Measurements from ENCODE around the gene ZDHHC11.
"Not testable (repeated sequence)": the region's sequence is repeated elsewhere in the genome, so short reads cannot be mapped to it uniquely, and the experiment has no call there.

Gene ZDHHC11

DNA sequence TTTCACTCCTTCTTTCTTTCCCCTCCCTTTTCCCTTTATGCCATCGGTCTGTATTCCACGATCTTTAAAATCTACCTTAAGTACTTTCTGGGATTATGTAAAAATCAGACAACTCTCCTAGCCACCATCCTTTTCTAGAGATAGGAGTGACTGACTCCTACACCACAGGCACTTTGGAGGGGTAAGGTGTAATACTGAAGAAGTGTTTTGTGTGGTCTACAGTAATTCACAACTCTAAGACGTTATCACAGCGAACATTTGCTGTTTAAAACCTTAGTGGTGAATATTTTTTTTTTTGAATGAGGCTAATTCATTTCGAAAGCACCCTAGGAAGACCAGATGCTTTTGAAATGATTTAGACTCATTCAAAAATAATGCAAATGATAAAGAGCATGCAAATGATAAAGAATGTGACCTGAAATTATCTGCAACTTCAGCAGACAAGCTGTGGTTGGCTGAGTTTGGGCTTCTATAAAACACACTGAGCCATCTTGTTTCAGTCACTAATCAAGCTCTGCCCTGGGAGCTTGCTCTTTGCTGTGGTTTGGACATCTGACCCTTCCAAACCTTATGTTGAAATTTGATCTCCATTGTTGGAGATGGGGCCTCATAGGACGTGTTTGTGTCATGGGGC, 52.2 kb downstream of the ZDHHC11 start:
- DNase-seq, result not testable (repeated sequence)

DNA sequence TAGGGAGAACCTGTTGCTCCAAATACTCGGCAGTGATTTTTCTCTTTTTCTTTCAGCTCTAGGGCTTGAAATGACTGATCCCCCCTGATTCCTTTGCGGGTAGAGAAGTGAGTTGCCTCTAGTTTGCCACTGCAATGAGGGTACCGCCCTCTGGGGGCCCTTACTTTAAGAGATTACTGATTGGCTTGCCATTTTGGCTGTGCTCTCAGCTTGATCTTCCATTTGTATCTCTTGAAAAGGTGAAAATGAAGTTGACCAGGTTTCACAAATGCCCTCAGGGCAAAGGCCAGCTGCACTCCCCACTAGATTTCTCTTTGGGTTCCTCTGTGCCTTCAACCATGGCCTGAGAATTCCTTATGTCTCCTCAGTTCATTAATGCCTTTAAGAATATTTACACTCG, 52.8 kb downstream of the ZDHHC11 start:
- not testable (repeated sequence) for DNase-seq

DNA sequence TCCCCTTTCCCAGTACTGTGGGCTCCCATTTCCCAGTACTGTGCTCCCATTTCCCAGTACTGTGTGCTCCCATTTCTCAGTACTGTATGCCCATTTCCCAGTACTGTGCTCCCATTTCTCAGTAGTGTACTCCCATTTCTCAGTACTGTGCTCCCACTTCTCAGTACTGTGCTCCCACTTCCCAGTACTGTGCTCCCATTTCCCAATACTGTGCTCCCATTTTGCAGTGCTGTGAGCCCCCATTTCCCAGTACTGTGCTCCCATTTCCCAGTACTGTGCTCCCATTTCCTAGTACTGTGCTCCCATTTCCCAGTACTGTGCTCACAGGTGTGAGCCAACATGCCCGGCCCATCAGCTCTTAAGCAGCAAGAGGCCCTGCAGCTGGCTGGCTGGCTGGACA, 54.9 kb downstream of the ZDHHC11 start:
- DNase-seq, result not testable (repeated sequence)

DNA sequence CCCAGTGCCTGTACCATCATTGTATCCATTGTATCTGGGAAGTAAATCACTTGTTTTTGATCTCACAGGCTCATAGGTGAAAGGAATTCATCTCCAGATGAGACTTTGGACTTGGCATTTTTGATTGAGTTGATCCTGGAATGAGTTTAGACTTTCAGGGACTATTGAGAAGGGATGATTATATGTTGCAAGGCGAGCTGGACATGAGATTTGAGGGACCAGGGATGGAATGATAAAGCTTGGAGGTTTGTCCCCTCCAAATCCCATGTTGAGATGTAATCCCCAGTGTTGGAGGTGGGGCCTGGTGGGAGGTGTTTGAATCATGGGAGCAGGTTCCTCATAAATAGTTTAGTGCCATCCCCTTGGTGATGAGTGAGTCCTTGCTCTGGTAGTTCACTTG, 55.8 kb downstream of the ZDHHC11 start:
- DNase-seq, result not testable (repeated sequence)

DNA sequence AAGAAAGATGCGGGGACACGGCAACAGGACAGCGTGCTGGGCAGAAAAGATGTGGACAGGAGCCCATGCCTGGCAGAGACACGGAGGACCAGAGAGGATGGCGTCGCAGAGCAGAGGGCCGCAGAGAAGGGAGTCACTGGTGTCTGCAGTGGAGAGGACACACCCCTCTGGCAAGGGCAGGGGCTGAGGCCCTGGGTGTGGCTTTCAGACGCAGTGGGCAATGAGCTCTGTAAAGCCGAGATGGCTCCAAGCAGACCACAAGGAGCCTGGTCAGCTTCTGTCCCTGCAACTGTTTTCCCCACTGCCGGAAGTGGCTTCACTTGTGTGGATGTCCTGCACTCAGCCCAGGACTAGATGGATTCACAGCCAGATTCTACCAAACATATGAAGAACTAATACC, 62.1 kb downstream of the ZDHHC11 start:
- not testable (repeated sequence) for DNase-seq

DNA sequence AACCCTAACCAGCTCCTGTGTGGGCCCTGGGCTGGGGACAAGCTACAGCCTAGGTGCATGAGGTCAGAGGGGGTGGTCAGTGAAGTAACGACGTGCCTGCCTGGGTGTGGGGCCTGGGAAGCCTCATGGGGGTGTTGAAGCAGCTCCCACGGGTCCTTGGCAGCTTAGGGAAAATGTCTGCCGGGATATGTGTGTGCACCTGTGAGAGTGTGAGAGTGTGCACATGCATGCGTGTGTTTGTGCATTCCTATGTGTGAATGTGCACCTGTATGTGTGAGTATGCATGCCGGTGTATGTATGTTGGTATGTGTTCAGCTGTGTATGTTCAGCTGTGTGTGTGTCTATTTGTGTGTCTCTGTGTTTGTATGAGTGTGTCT, 62.9 kb downstream of the ZDHHC11 start:
- not testable (repeated sequence) for DNase-seq

DNA sequence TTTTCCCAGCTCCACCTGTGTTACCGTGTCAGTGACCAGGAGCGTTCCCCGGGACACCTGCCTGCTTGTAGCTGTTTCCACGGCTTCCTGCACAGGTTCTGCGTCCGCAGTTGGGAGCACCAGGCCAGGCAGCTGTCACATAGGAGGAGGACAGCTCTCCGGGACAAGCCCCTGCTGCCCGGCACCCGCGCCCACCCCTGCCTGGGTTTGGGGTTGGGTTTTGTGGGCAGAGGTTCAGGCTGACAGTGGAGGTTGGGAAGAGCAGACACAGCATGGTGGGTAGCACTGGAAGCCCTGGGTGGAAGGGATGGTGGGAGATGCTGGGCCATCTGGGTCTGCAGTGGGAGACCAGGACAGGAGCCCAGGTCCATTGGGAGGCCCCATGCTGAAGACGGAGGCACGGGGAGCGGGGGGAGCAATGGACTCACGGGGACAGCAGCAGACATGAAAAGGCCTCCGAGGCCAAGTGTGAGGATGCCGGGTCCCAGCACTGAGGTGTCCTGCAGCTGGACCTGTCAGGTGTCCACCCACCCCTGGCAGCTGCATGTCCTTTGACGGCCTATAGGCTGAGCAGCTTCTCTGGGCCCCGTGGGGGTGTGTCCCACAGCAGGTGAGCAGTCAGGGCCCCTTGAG, 63.4 kb downstream of the ZDHHC11 start:
- not testable (repeated sequence) for DNase-seq

DNA sequence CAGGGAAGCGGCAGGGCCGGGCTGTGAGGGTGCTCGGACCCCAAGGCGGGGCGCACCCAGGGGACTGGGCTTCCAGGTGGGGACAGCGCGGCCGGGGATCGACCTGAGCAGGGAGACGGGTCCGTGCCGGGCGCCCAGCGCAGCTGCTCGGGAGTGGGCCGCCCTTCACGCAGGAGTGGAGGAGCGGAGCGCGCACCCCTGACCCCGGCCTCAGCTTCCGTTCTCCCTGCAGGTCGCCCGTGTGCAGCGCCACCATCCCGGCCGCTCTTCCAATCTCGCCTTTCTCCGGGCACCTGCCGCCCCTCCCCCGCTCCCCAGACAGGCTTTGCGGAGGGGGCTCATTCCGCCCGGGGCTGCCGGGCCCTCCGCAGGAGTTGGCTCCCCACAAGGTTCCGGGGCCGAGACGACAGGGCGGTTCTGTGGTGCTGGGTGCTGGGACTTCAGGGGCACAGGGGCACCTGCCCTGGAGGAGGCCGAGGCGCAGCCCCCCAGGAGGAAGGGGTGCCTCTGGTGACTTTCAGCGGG, 65.5 kb downstream of the ZDHHC11 start:
- DNase-seq, result not testable (repeated sequence)

DNA sequence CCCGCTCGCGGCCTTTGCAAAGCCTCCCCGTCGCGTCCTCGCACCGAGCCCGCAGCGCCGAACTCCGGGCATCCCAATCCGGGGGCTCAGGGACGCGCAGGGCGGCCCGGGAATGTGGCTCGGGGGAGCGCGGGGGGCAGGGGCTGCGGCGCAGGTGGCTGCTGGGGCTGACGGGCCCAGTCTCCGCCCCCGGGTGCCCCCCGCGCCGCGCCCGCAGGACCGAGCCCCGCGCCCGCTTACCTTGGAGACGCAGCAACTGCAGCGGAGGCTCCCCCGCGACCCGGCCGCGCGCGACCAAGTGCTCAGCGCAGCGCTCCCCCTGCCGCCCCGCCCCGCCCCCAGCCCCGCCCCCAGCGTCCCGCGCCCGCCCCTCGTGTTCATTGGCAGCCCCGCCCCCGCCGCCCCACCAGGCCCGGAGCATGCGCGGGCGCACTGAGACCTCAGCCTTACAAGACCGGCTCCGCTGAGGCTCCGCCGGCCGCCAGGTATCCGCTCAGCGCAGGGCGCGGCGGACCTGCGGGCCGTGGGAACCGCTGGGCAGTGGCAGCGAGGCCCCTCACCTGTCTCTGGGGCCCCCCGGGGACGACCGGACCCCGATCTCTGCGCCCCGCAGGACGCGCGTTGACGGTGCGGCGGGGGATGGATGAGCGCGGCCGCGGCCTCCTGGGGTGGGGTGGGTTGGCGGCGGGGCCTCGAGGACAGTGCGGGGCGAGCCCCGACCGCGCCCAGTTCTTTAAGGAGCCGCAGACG, 66.2 kb downstream of the ZDHHC11 start, which contains the start of gene ZDHHC11B:
Gene ZDHHC11B (minus strand): TSS at position 302 of the 750 bp plus-strand sequence. CDS start 17,810 bp downstream, outside the sequence.
- peak; percentile 90 for DNase-seq

DNA sequence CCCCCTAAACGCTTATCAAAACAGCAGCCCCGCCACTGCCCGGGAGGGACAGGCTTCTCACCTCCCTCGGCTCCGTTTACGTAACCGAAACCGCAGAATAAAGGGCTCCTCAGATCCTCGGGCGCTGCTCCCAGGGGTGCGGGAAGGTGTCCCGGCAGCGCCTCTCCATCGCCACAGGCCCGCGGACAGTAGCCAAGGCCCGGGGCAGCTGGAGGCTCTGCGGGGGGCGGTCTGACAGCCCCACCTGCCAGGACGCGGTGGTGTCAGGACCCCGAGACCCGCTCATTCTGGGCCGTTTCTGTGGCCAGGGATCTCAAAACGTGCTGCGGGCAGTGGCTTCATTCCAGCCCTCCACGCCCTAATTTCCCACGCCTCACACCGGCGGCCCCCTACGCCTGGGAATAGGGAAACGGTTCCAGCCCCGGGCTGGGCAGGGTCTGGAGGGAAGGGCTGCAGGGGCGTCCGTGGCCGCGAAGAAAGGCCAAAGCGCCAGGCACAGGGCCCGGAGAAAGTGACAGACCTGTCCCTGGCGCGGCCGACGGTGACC, 66.8 kb downstream of the ZDHHC11 start:
- not testable (repeated sequence) for DNase-seq

DNA sequence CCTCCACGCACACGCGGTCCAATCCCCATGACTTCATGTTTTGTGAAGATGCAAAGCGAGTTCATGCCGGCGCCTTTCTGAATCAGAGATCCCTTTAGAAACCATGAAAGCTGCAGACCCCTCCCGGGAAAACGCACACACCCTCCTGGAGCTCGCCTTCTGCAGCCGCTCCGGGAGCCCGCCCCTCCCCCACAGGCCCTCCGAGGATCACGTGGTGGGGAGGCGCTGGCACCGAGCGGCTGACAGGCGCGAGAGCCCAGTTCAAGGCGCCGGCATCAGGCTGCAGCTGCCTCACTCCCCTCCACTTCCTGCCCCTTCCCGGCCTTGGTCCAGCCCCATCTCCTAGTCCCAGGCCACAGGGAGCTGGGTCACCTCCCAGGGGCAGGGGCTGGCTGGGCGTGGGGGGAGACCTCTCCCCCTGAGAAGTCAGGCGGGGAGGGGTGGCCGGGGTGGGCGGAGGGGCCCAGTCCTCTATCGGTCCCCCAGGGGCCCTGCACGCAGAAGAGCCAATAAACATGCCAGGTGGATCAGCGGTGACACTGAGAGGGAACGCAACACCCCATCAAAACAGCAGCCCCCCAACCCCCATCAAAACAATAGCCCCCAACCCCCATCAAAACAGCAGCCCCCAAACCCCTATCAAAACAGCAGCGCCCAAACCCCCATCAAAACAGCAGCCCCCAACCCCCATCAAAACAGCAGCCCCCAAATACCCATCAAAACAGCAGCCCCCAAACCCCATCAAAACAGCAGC, 67.6 kb downstream of the ZDHHC11 start:
- not testable (repeated sequence) for DNase-seq

DNA sequence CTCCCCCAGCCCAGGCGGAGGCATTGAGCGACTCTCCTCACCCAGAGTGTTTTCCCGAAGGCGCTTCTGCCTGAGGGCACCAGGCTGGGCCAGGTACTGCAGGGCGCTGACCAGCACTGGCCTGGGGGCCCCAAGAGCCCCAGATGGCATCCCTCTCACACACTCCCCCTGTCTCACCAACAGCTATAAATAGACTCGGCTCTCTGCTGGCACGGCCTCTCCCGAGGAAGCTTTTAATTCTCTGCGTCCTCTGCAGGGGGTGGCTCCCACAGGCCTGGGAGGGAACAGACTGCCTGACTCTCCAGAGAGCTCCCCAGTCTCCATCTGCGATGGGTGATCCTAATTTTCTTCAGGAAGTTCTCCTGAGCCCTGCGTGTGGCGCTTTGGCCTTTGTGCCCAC, 68.4 kb downstream of the ZDHHC11 start:
- not testable (repeated sequence) for DNase-seq

DNA sequence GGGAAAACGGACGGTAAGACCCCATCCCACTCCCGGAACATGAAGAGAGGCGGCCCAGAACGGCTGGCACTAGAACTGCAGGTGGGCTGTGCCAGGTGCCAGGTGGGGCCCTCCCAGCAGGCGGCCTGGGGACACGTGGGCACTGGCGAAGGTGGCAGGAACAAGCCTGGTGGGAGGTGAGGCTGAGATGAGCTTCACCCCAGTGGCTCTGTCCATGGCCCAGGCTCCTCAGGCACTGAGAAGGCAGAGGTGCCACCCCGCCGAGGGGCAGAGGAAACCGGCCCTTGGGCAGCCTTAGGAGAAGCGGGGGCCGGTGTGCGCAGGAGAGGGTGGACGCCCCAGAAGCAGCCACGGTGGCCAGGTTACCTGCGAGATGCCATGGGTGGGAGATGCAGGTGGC, 70.2 kb downstream of the ZDHHC11 start:
- DNase-seq, result not testable (repeated sequence)

DNA sequence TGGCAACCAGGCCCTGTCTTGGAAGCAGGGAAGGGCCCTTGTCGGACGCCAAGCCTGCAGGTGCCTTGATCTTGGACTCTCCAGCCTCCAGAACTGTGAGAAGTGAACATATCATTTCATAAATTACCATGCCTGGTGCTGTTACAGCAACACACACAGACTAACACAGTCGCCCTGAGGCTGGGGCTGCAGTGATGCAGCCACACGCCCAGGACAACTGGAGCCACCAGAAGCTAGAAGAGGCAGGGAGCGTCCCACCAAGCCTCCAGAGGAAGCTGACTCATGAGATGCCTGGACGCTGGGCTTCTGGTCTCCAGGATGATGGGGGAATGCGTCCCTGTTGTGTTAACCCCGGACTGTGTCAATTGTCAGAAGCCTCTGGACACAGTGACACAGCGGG, 71.8 kb downstream of the ZDHHC11 start:
- not testable (repeated sequence) for DNase-seq

DNA sequence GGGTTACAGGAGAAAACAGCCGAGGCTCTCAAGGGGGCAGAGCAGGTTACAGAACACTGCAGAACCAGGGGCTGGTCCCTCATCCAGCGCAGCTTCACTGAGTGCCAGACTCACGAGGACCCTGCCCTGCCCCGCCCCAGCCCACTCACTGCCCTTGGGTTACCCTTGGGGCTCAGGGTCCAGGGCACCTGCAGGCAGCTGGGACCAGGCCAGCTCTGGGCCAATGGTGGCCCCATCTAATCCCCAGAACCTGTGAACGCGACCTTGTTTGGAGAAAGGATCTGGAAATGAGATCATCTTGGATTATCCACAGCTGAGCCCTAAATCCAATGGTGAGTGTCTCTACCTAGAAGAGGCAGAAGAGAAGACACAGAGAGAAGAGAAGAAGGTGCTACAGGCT, 72.4 kb downstream of the ZDHHC11 start:
- DNase-seq, result not testable (repeated sequence)

DNA sequence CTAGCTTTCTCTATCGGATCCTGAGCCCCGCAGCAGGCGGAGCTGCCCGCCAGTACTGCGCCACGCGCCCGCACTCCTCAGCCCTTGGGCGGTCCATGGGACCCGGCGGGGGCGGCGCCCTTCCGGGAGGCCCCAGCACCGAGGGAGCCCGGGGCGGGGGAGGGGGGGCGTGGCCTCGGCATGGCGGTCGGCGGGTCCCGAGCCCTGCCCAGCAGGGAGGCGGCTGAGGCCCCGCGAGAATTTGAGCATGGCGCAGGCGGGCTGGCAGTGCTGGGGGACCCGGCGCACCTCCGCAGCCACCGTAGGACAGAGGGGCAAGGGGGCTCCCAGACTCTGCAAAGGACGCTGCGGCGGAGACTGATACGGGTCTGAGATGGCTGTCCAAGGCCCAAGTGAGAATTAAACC, 73.0 kb downstream of the ZDHHC11 start:
- DNase-seq, result no peak

DNA sequence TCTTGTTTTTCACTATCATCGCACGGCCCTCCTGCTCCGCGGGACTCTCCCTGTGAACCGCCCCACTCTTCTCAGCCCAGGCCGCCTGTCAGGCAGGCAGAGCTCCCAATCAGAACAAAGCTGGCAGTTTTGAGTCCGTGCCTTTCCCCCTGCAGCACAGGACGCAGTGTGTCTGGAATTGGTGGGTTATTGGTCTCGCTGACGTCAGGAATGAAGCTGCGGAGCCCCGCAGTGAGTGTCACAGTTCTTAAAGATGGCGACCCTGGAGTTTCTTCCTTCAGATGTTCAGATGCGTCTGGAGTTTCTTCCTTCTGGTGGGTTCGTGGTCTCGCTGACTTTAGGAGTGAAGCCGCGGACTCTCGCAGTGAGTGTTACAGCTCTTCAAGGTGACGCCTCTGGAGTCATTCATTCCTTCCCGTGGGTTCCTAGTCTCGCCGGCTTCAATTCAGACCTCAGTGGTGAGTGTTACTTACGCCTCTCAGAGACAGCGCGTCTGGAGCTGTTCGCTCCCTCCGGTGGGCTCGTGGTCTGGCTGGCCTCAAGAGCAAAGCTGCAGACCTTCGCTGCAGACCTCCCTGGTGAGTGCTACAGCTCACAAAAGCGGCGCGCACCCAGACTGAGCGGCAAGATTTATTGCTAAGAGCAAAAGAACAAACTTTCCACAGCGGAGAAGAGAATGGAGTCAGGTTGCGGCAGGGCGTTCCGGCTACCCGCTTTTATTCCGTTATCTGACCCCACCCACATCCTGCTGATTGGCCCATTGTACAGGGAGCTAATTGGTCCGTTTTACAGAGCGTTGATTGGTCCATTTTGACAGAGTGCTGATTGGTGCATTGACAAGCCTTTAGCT, 73.7 kb downstream of the ZDHHC11 start:
- no peak for DNase-seq

DNA sequence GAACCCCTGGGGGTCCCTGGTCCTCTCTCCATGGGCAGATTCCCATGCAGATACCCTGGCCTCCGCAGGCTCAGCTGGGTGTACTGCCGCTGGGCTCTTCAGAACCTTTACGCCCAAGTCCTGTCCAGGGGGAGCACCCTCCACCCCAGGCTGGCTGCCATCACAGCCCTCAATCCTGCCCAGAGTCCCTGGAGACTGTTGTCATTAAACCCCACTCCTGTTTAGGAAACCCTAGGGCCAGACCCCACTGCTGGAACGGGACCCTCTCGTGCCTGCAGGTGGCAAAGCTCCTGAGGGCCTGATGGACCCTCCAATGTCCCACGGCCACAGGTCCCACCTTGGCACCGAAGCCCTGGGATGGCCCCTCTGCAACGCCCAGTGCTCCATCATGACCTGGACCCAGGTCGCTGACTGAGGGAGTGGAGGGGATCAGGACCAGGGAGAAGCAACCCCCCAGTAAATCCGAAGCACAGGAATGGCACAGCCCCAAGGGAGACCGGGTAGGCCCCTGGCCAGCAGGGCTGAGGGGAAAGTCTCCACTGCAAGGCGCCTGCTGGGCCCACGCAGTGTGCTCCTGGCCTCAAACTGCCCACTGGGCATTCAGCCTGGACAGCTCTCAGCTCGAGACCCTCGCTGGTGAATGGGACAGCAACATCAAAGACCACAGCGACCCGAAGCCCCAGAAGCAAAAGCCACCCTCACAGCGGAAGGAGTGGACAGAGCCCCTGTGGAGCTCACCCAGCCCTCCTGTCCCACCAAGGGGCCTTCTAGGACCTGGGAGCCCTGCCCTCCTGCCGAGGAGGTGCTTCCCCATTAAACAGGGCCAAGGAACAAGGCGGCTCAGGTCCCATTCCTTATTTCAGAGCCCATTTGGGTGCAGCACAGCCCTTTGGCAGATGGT, 74.6 kb downstream of the ZDHHC11 start:
- DNase-seq, result no peak

DNA sequence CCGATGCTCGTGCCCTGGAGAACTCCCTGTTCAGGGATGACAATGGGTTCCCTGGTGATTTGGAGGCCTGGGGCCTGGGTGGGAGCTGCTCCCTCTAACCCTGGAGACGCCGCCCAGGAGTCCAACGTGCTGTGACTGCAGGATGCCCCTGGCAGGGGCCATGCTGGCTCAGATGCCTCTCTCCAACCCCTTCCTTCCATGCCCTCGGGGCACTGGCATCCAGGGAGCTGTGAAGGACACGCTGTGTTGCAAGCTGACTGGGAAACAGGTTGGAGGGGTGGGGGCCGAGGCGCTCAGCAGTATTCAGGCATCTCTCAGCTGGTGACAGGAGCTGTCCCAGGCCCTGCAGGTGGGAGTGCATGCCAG, 75.2 kb downstream of the ZDHHC11 start:
- DNase-seq, result not testable (repeated sequence)

DNA sequence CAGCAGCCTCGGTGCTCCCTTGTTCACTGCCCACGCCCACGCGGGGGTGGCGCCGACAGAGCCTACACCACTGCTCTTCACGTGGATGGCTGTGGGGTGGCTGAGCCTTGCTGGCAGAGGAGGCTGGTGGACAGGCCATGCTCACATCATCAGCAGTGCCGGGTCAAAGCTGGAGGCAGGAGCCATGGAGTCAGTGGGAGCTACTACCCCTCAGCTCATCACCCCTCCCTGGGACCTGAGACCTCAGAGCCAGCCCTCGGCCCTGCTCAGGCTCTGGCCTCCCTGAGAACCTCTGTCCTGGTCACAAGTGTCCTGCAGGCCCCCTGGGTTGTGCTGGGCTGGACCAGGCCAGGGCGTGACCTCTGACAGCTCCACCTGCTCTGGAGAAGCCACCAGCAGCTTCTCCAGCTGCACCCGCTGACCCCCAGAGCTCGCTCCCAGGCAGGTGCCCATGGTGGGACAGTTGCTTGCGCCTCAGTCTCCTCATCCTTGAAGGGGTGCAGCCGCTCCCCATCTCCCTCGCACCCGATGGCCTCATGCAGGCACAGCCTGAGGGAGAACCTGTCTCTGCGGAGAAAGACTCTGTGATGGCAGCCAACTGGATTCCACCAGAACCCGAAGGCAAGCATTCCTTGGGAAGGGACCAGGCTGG, 75.8 kb downstream of the ZDHHC11 start:
- not testable (repeated sequence) for DNase-seq
